Measurements from ENCODE around the gene PERCC1. TPM values are rescaled to one million over a fixed set of nuclear protein-coding genes. Genes with fewer than 3 reads are reported as not detected.

The PERCC1 gene
- total RNA-seq, 1 donor: not detected

DNA sequence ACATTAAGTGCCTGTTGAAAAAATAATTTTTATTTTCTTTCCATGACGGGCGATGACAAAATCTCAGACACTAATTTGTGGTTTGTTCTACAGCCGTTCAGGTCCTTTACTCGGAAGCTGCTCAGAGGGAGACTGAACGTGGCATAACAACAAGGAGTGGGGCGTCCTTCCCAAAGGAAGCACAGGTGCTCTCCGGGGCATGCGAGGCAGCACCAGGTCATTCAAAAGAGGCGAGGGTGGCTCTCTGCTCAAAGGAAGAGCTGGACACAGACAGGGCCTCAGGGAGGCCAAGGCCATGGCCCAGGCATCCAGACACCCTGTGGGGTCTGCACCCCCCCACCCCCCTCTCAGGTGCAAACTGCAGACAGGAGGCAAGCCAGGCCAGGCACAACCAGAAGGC, 32.5 kb upstream of the PERCC1 start:
- TF ChIP-seq, protein P1, sequence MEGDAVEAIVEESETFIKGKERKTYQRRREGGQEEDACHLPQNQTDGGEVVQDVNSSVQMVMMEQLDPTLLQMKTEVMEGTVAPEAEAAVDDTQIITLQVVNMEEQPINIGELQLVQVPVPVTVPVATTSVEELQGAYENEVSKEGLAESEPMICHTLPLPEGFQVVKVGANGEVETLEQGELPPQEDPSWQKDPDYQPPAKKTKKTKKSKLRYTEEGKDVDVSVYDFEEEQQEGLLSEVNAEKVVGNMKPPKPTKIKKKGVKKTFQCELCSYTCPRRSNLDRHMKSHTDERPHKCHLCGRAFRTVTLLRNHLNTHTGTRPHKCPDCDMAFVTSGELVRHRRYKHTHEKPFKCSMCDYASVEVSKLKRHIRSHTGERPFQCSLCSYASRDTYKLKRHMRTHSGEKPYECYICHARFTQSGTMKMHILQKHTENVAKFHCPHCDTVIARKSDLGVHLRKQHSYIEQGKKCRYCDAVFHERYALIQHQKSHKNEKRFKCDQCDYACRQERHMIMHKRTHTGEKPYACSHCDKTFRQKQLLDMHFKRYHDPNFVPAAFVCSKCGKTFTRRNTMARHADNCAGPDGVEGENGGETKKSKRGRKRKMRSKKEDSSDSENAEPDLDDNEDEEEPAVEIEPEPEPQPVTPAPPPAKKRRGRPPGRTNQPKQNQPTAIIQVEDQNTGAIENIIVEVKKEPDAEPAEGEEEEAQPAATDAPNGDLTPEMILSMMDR (IDR thresholded peaks at IDR 0.05; ENCODE audit: insufficient read depth, low read length): no peak
- H3K4me3 ChIP-seq (ENCODE audit: low read depth, low read length): no peak overlapping the region
- DNase-seq (ENCODE audit: low read depth): no peak

DNA sequence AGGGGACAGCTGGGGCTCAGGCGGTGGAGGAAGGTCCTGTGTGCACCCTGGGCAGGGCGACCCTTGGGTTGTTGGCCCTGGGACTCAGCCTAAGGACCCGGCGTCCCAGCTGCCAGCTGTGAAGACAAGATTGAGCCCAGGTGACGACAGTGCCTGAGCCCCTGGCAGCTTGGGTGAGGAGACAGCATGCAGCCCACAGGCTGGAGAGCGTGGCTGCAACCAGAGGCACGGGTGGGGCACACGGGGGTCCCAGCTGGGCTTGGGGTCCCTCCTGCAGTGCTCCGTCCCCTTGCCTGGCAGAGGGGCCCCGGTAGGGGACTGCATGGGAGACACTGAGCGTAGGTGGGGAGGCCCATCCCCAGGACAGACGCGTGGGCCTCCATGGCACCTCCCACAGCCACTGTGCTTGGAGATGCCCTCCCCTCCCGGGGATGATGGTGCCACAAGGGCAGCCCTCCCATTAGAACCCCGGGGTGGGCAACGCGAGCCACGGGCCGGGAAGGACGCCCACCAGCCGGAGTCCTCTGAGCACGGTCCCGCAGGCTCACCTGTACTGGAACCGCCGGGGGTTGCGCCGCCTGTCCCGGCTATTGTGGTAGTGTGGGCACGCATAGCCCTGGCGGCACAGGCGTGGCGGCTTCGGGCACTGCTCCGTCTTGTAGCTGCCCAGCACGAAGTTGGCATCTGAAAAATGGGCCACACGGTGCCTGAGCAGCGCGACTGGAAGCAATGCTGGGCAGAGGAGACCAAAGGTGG, 31.9 kb upstream of the PERCC1 start:
- H3K4me3 ChIP-seq (ENCODE audit: low read depth, low read length): no peak overlapping the region
- TF ChIP-seq, protein P1 (IDR thresholded peaks at IDR 0.05; ENCODE audit: insufficient read depth, low read length): no peak
- no peak for DNase-seq (ENCODE audit: low read depth)

DNA sequence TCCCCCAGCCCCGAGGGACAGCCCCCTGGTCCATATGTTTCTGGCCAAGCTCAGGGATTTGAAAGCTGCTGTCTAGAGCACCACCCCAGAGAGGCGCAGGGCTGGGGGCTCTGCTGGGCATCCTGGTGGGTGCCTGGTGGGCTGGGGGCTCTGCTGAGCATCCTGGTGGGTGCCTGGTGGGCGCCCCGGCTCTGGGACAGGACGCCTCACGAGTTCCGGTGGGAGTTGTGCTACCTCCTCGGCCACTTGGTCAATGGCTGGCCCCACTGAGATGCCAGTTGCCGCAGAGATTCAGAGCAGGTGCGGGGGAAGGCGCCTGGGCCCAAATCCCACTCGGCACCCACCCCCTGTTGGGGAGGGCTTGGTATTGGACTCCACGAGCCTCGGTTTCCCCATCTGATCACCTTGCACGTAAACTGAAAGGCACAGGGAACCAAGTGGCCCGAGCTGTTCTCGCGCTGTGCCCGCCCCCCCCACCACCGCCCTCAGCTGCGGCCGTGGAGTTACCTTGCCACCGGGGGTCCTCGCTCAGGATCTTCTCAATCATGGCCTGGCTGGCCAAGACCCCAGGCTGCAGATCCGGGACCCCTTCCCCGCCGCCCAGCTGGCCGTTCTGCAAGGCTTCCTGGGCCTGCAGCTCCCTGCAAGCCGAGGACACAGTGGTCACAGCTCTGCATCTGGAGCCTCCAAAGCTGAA, 29.7 kb upstream of the PERCC1 start:
- no peak overlapping the region for H3K4me3 ChIP-seq (ENCODE audit: low read depth, low read length)
- no peak for DNase-seq (ENCODE audit: low read depth)
- TF ChIP-seq, protein P1 (IDR thresholded peaks at IDR 0.05; ENCODE audit: insufficient read depth, low read length): no peak

DNA sequence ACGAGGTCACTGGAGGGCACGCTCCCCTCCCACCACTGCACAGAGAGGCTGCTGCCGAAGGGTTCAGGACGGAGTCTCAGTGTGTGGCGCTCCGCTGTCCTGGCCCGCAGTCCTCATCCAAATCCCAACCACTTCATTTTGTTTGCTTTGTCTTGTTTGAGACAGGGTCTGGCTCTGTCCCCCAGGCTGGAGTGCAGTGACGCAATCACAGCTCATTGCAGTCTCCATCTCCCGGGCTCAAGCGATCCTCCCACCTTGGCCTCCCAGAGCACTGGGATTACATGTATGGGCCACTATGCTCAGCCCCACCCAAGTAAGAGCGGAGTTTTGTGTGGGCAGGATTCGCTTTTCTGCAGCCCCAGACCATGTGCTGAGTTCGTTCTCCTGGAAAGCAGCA, 29.1 kb upstream of the PERCC1 start:
- TF ChIP-seq, protein P1 (IDR thresholded peaks at IDR 0.05; ENCODE audit: insufficient read depth, low read length): no peak
- no peak overlapping the region for H3K4me3 ChIP-seq (ENCODE audit: low read depth, low read length)
- DNase-seq (ENCODE audit: low read depth): no peak

DNA sequence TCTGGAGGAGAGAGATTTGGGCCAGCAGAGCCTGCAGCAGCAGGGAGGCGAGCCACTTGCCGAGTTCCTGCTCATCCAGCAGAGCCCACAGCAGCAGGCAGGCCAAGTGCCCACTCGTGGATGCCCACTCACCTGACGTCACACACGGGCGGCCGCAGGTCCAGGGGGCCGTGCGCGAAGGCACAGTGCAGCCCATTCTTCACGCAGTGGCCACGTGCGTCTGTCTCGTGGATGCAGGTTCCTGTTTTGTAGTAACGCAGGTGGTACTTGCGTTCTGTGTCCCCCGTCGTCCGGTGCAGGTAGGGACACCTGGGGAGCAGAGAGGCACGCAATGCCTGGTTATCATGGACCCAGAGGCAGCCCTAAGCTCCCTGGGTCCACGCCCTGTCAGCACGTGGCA, 27.8 kb upstream of the PERCC1 start:
- TF ChIP-seq, protein P1 (IDR thresholded peaks at IDR 0.05; ENCODE audit: insufficient read depth, low read length): no peak
- DNase-seq (ENCODE audit: low read depth): no peak

DNA sequence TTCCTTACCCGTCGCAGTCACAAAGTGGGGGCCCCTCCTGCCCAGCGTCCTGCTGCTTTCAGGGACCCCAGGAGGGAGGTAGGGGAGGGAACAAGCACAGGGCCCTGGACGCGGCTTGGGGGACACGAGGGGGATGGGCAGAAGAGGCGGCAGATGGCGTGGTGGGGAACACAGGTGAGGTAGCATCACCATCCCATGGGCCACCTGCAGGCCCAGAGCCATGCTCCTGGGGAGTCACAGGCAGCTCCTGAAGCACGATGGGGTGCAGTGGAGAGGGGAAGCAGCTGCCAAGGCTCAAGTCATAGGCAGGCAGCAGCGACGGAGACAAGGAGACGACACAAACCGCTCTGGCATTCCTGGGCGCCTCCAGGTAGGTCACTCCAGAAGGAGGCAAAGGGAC, 27.1 kb upstream of the PERCC1 start:
- TF ChIP-seq, protein P1 (IDR thresholded peaks at IDR 0.05; ENCODE audit: insufficient read depth, low read length): no peak
- H3K4me3 ChIP-seq (ENCODE audit: low read depth, low read length): no peak overlapping the region
- no peak for DNase-seq (ENCODE audit: low read depth)

More for the DNA sequence above, 27.8 kb upstream of the PERCC1 start:
- no peak overlapping the region for H3K4me3 ChIP-seq (ENCODE audit: low read depth, low read length)
